ENCODE data around the gene FERD3L.

DNA sequence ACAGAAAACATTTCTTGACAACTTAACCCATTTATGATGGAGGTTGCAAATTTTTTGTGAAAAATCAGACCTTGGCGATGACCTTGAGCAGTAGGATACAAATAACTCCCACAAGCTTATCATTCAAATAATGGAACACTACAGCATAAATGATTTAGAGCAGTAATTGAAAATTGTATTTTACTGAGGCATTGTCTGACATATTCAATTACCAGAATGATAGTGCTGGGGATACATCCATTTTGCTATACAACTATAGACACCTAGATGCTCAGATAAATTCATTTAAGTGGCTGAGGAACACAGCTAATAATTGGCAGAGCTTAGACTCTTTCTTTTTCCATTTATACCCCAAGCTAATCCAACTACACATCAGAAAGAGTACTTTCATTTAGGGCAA lies 46.7 kb downstream of the FERD3L start:
- no peak for TF ChIP-seq EZH2phosphoT487 (IDR thresholded peaks at IDR 0.05; ENCODE audit: low read length)
- TF ChIP-seq, protein P1, sequence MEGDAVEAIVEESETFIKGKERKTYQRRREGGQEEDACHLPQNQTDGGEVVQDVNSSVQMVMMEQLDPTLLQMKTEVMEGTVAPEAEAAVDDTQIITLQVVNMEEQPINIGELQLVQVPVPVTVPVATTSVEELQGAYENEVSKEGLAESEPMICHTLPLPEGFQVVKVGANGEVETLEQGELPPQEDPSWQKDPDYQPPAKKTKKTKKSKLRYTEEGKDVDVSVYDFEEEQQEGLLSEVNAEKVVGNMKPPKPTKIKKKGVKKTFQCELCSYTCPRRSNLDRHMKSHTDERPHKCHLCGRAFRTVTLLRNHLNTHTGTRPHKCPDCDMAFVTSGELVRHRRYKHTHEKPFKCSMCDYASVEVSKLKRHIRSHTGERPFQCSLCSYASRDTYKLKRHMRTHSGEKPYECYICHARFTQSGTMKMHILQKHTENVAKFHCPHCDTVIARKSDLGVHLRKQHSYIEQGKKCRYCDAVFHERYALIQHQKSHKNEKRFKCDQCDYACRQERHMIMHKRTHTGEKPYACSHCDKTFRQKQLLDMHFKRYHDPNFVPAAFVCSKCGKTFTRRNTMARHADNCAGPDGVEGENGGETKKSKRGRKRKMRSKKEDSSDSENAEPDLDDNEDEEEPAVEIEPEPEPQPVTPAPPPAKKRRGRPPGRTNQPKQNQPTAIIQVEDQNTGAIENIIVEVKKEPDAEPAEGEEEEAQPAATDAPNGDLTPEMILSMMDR (IDR thresholded peaks at IDR 0.05; ENCODE audit: low read length): no peak
